Uterus (tissue), 2 donors: ENCODE results near the gene TBX3.

Source experiments
- CTCF ChIP-seq, 4 experiments: fragments of 200-600 bp in 2 of 4; fragments of 450-650 bp in 2 of 4; sonication (generic) in 2 of 4; IDR thresholded peaks; one replicate each; pipeline ENCODE4 v1.5.1; 2016 to 2019; ENCODE audit warnings: antibody characterized with exemption in 4 of 4, mild to moderate bottlenecking in 2 of 4, moderate library complexity in 1 of 4
- POLR2A ChIP-seq, 2 donors: fragments of 450-650 bp; IDR thresholded peaks; one replicate each; pipeline ENCODE4 v1.6.1; 2016; ENCODE audit warnings: antibody characterized with exemption in 2 of 2, mild to moderate bottlenecking in 1 of 2, moderate library complexity in 1 of 2

- no peak for TF ChIP-seq POLR2A (IDR thresholded peaks at IDR 0.05)
- TF ChIP-seq CTCF (IDR thresholded peaks at IDR 0.05), result no peak
Observed at GRCh38 chr12:114685869-114686268, 1.9 kb upstream of the TBX3 start.
